GM20431 (cell line): ENCODE results near the gene TRAF4.
"Not testable (repeated sequence)": the region's sequence is repeated elsewhere in the genome, so short reads cannot be mapped to it uniquely, and the experiment has no call there.

ENCODE experiments used
- in situ Hi-C: fragments of 300-500 bp; cut with MseI, MboI; formaldehyde crosslinking; loops from one replicate; pipeline ENCODE4 v1.15.0; 2020; ENCODE audit warnings: low sequenced_read_pairs; ENCODE audit not compliant: unreplicated experiment

TRAF4 gene

GRCh38 chr17:28712705-28713415, 31.0 kb upstream of the TRAF4 start:
- in situ Hi-C loops = no loop called here

GRCh38 chr17:28714281-28714680, 29.5 kb upstream of the TRAF4 start:
- in situ Hi-C loops = no loop called here

GRCh38 chr17:28715217-28715616, 28.6 kb upstream of the TRAF4 start:
- in situ Hi-C loops = no loop called here

GRCh38 chr17:28716740-28717577, 26.9 kb upstream of the TRAF4 start:
- in situ Hi-C loops = no loop called here

GRCh38 chr17:28717578-28718332, 26.1 kb upstream of the TRAF4 start, which contains the start of gene RAB34:
Gene RAB34 (minus strand): TSS chr17:28717868. CDS start chr17:28717266, 602 bp downstream.
- in situ Hi-C loops = no loop called here

- in situ Hi-C loops = no loop called here
Observed at GRCh38 chr17:28718333-28719020, 25.3 kb upstream of the TRAF4 start.

- in situ Hi-C loops = no loop called here
Observed at GRCh38 chr17:28719021-28719433, 24.8 kb upstream of the TRAF4 start.

GRCh38 chr17:28720247-28720996, 23.4 kb upstream of the TRAF4 start:
- in situ Hi-C loops = no loop called here

GRCh38 chr17:28720997-28721329, 22.8 kb upstream of the TRAF4 start:
- in situ Hi-C loops = not testable (repeated sequence)

- in situ Hi-C loops = no loop called here
Observed at GRCh38 chr17:28722417-28723158, 21.2 kb upstream of the TRAF4 start.

GRCh38 chr17:28723159-28723835, 20.5 kb upstream of the TRAF4 start:
- in situ Hi-C loops = no loop called here

GRCh38 chr17:28723836-28724499, 19.8 kb upstream of the TRAF4 start:
- in situ Hi-C loops = not testable (repeated sequence)

- in situ Hi-C loops = no loop called here
Observed at GRCh38 chr17:28724500-28725165, 19.2 kb upstream of the TRAF4 start.

GRCh38 chr17:28725166-28725659, 18.6 kb upstream of the TRAF4 start:
- in situ Hi-C loops = no loop called here

- in situ Hi-C loops = no loop called here
Observed at GRCh38 chr17:28725660-28726225, 18.1 kb upstream of the TRAF4 start.

GRCh38 chr17:28726226-28726626, 17.6 kb upstream of the TRAF4 start, which contains the start of gene TLCD1:
Gene TLCD1 (minus strand): TSS chr17:28726233. CDS start chr17:28726097, 136 bp downstream.
- in situ Hi-C loops = no loop called here
